Endothelial cell of umbilical vein (primary cell): ENCODE results near the gene JAKMIP1. TPM values are rescaled to one million over a fixed set of nuclear protein-coding genes. Genes with fewer than 3 reads are reported as not detected.

Source experiments
- BruUV-seq: library from RNA; stranded (reverse); fragments of 400-500 nt; replicated peaks from 2 replicates; lab custom pipeline; 2021; lab: Mats Ljungman, UMichigan
- CTCF ChIA-PET: fragments of 300-600, 350-600 bp; sonication (Branson Sonifier 250); formaldehyde crosslinking; loops from one replicate; lab custom pipeline; 2021; ENCODE audit warnings: antibody characterized with exemption, inconsistent platforms; lab: Charles Lee
- POLR2A ChIA-PET: fragments of 300-600, 350-600 bp; sonication (Branson Sonifier 250); formaldehyde crosslinking; loops from one replicate; lab custom pipeline; 2021; ENCODE audit warnings: antibody characterized with exemption, inconsistent platforms; lab: Charles Lee
- DNase-seq: peaks from one replicate; pipeline ENCODE4 v3.0.0-alpha.2; 2011; ENCODE audit warnings: low read depth, low spot score
- FAIRE-seq: peaks from 2 replicates; lab custom pipeline; 2011; peaks lifted over from hg19 to GRCh38; lab: Jason Lieb, UNC
- H2AFZ ChIP-seq: 2 replicates; pipeline ENCODE4 v1.6.0; 2012; ENCODE audit warnings: low read depth, low read length, control low read depth, inconsistent platforms
- H3K27ac ChIP-seq: 2 replicates; pipeline ENCODE4 v1.5.1; 2011; ENCODE audit warnings: low read depth, mild to moderate bottlenecking, control low read depth, low read length, moderate library complexity; ENCODE audit not compliant: insufficient read depth
- H3K27me3 ChIP-seq, 2 experiments: 2 replicates each; pipeline versions ENCODE4 v1.6.0 to v1.6.1; 2011; ENCODE audit warnings: low read length in 2 of 2, mixed read lengths in 1 of 2; ENCODE audit not compliant: control insufficient read depth in 2 of 2, insufficient read depth in 2 of 2
- H3K36me3 ChIP-seq, 2 experiments: 2 replicates in 1 of 2; 3 replicates in 1 of 2; pipeline ENCODE4 v1.5.1; 2011; ENCODE audit warnings: low read length in 2 of 2, mild to moderate bottlenecking in 1 of 2, moderate library complexity in 1 of 2; ENCODE audit not compliant: control insufficient read depth in 2 of 2, insufficient read depth in 2 of 2; ENCODE audit errors: extremely low read depth in 1 of 2
- H3K4me1 ChIP-seq: 3 replicates; pipeline ENCODE4 v1.5.1; 2011; ENCODE audit warnings: mild to moderate bottlenecking, low read length; ENCODE audit not compliant: control insufficient read depth, insufficient read depth; ENCODE audit errors: extremely low read depth
- H3K4me2 ChIP-seq: 2 replicates; pipeline ENCODE4 v1.6.1; 2011; ENCODE audit warnings: low read length, control low read depth, mixed read lengths; ENCODE audit not compliant: insufficient read depth
- H3K4me3 ChIP-seq, 3 experiments: fragments of 200-600 bp in 1 of 3; sonication (generic), shearing (Covaris generic) in 1 of 3; replicated peaks in 1 of 3; 2 replicates each; pipeline ENCODE4 v1.5.1; 2011 to 2016; ENCODE audit warnings: control low read depth in 3 of 3, low read length in 3 of 3, mild to moderate bottlenecking in 2 of 3, inconsistent platforms in 1 of 3, low read depth in 1 of 3, moderate library complexity in 1 of 3; ENCODE audit not compliant: insufficient read depth in 1 of 3
- H3K79me2 ChIP-seq: 2 replicates; pipeline ENCODE4 v1.6.0; 2012; ENCODE audit warnings: low read length, inconsistent platforms; ENCODE audit not compliant: control insufficient read depth, insufficient read depth
- H3K9ac ChIP-seq: replicated peaks from 2 replicates; pipeline ENCODE3; 2011; ENCODE audit warnings: low read length, control low read depth; ENCODE audit not compliant: insufficient read depth; ENCODE audit errors: extremely low read depth
- H3K9me1 ChIP-seq: replicated peaks from 3 replicates; pipeline ENCODE4 v1.6.0; 2011; ENCODE audit warnings: mild to moderate bottlenecking, low read length; ENCODE audit not compliant: control insufficient read depth, insufficient read depth; ENCODE audit errors: extremely low read depth
- H3K9me3 ChIP-seq: replicated peaks from 2 replicates; pipeline ENCODE4 v1.5.1; 2012; ENCODE audit warnings: low read length, inconsistent platforms; ENCODE audit not compliant: control insufficient read depth, insufficient read depth
- H4K20me1 ChIP-seq: replicated peaks from 2 replicates; pipeline ENCODE3; 2011; ENCODE audit warnings: mild to moderate bottlenecking, low read length; ENCODE audit not compliant: control insufficient read depth, insufficient read depth; ENCODE audit errors: extremely low read depth
- EZH2 ChIP-seq: IDR thresholded peaks from 2 replicates; pipeline ENCODE4 v1.6.1; 2012; ENCODE audit warnings: borderline replicate concordance, low read depth, mild to moderate bottlenecking, moderate library complexity, low read length, inconsistent platforms; ENCODE audit not compliant: severe bottlenecking
- FOS ChIP-seq: IDR thresholded peaks from 2 replicates; pipeline ENCODE4 v1.6.1; 2011; ENCODE audit warnings: mild to moderate bottlenecking, low read length, moderate library complexity, borderline replicate concordance; ENCODE audit not compliant: insufficient read depth
- GATA2 ChIP-seq: IDR thresholded peaks from 2 replicates; pipeline ENCODE4 v1.7.0; 2011; ENCODE audit warnings: low read depth, mild to moderate bottlenecking, moderate library complexity, mixed read lengths, low read length; ENCODE audit not compliant: insufficient read length, insufficient read depth
- JUN ChIP-seq: IDR thresholded peaks from 2 replicates; pipeline ENCODE4 v1.6.1; 2011; ENCODE audit warnings: borderline replicate concordance, low read depth; ENCODE audit not compliant: insufficient read length, insufficient read depth
- MYC ChIP-seq: IDR thresholded peaks from one replicate; pipeline ENCODE4 v1.6.1; 2011; ENCODE audit warnings: mild to moderate bottlenecking, low read depth, low read length
- POLR2A ChIP-seq: IDR thresholded peaks from 2 replicates; pipeline ENCODE4 v1.6.1; 2012; ENCODE audit warnings: low read depth, mild to moderate bottlenecking, control low read depth, low read length
- POLR2AphosphoS5 ChIP-seq: IDR thresholded peaks from 2 replicates; pipeline ENCODE4 v1.6.1; 2012; ENCODE audit warnings: low read depth, mild to moderate bottlenecking, control low read depth, low read length, moderate library complexity; ENCODE audit not compliant: insufficient read depth
- dilution Hi-C: fragments of 300-500 bp; cut with MboI; formaldehyde crosslinking; loops from one replicate; pipeline ENCODE4 v1.15.0; 2019; ENCODE audit warnings: low sequenced_read_pairs; ENCODE audit not compliant: extremely low pct_ligation_motif_present
- intact Hi-C: fragments of 100-400 bp; cut with micrococcal nuclease; formaldehyde crosslinking; loops from one replicate; pipeline ENCODE4 v1.10.0; 2022
- polyA plus RNA-seq, 4 experiments: library from polyadenylated mRNA; depleted of rRNA in 3 of 4; stranded (reverse) in 3 of 4; unstranded in 1 of 4; fragments of >200 nt; gene quantifications; 2 replicates each; pipeline versions ENCODE4 v1.2.1 to v1.2.3, GENCODE V29; 2011 to 2012; ENCODE audit warnings: missing spikeins in 1 of 4
- total RNA-seq: library from RNA; stranded (reverse); gene quantifications from 2 replicates; pipeline ENCODE4 v1.2.3, GENCODE V29; 2021
- TF ChIP-seq, protein P1 (sequence below), 2 donors: IDR thresholded peaks; 1 replicate in 1 of 2; 2 replicates in 1 of 2; pipeline ENCODE4 v1.5.1; 2011; ENCODE audit warnings: low read length in 2 of 2, mild to moderate bottlenecking in 2 of 2, moderate library complexity in 2 of 2, control low read depth in 1 of 2, inconsistent platforms in 1 of 2, low read depth in 1 of 2; ENCODE audit not compliant: insufficient read depth in 1 of 2; ENCODE audit errors: extremely low read depth in 1 of 2
- TF ChIP-seq, protein P2 (sequence below): IDR thresholded peaks from 2 replicates; pipeline ENCODE4 v1.6.1; 2011; ENCODE audit not compliant: insufficient read depth, insufficient read length

The JAKMIP1 gene
- total and polyA plus RNA-seq, 2 donors (not counting 3 experiments of a cell fraction or from before 2014, with no cell fraction given), result not detected

DNA sequence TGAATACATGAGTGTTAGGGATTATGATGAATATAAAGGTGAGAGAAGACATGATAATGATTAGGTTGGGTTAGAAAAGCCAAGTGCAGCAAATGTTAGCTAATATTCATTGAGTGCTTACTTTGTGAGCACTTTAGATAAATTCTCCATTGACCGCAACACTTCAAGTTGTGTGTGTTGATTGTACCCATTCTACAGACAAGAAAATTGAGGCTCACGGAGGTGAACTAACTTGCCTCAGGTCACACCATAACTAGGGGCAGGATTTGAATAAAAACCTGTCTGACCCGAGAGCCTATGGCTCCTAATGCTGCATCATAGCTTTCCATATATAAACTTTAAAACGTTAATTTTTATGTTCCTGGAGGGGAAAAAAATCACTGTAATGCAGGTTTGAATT, 167.0 kb downstream of the JAKMIP1 start:
- Histone ChIP-seq H3K9me1 (no peaks in the 10 kb centered on the region), H3K4me1 (no peaks in the 10 kb centered on the region), H3K27ac (no peak overlapping the region), H4K20me1 (no peaks in the 10 kb centered on the region), H3K9me3 (no peaks in the 10 kb centered on the region), H3K4me3 (no peak overlapping the region), H3K27me3 (no peaks in the 10 kb centered on the region), H3K79me2 (no peaks in the 10 kb centered on the region), H3K36me3 (no peaks in the 10 kb centered on the region), H2AFZ (no peak overlapping the region), H3K4me2 (no peak overlapping the region), H3K9ac (no peak overlapping the region)
- FAIRE-seq (no peak), DNase-seq (no peak)
- TF ChIP-seq FOS (no peak), MYC (no peak), POLR2AphosphoS5 (no peak), EZH2 (no peak), GATA2 (no peak), JUN (no peak), POLR2A (no peak)
- TF ChIP-seq, protein P1, sequence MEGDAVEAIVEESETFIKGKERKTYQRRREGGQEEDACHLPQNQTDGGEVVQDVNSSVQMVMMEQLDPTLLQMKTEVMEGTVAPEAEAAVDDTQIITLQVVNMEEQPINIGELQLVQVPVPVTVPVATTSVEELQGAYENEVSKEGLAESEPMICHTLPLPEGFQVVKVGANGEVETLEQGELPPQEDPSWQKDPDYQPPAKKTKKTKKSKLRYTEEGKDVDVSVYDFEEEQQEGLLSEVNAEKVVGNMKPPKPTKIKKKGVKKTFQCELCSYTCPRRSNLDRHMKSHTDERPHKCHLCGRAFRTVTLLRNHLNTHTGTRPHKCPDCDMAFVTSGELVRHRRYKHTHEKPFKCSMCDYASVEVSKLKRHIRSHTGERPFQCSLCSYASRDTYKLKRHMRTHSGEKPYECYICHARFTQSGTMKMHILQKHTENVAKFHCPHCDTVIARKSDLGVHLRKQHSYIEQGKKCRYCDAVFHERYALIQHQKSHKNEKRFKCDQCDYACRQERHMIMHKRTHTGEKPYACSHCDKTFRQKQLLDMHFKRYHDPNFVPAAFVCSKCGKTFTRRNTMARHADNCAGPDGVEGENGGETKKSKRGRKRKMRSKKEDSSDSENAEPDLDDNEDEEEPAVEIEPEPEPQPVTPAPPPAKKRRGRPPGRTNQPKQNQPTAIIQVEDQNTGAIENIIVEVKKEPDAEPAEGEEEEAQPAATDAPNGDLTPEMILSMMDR (IDR thresholded peaks at IDR 0.05; ENCODE audit: extremely low read depth in 1 of 2, insufficient read depth in 1 of 2, low read depth in 1 of 2, low read length in 2 of 2), result no peak
- TF ChIP-seq, protein P2, sequence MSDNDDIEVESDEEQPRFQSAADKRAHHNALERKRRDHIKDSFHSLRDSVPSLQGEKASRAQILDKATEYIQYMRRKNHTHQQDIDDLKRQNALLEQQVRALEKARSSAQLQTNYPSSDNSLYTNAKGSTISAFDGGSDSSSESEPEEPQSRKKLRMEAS, result no peak
- BruUV-seq, result no TSS peak
- CTCF ChIA-PET, result no interaction called here
- intact Hi-C loops, result no loop called here
- POLR2A ChIA-PET, result no interaction called here
- dilution Hi-C loops, result no loop called here
